K562 (cell line): ENCODE data around the gene GCHFR. TPM values are rescaled to one million over a fixed set of nuclear protein-coding genes. Genes with fewer than 3 reads are reported as not detected.
A peak's percentile ranks its signal among the peaks of the same experiment; 100 is the strongest.

Experiments used
- FOXA3 ChIP-seq, 2 experiments: fragments of 450-650 bp in 1 of 2; sonication (generic) in 1 of 2; formaldehyde crosslinking; IDR thresholded peaks in 1 of 2; conservative IDR thresholded peaks in 1 of 2; 2 replicates each; pipeline versions ENCODE4 v1.4.0 to v1.8.0; 2020 to 2022; ENCODE audit warnings: mild to moderate bottlenecking in 2 of 2, missing genetic modification reagents in 1 of 2
- GABPB2 ChIP-seq: fragments of 250-450 bp; sonication (Bioruptor Pico); conservative IDR thresholded peaks from 2 replicates; pipeline ENCODE4 v1.5.1; 2021; ENCODE audit warnings: mild to moderate bottlenecking
- HBP1 ChIP-seq: fragments of 450-650 bp; formaldehyde crosslinking; IDR thresholded peaks from 2 replicates; pipeline ENCODE4 v1.4.0; 2022; ENCODE audit warnings: missing genetic modification characterization
- HMGN3 ChIP-seq: IDR thresholded peaks from 2 replicates; pipeline ENCODE4 v1.6.1; 2011; ENCODE audit warnings: borderline replicate concordance, low read depth, mild to moderate bottlenecking, mixed read lengths, low read length; ENCODE audit not compliant: insufficient read length; ENCODE audit errors: extremely low read depth
- HNRNPH1 ChIP-seq: fragments of 200-400 bp; formaldehyde crosslinking; optimal IDR thresholded peaks from 2 replicates; pipeline ENCODE3; 2017; ENCODE audit warnings: low read depth, mild to moderate bottlenecking, low read length, moderate library complexity
- HSF4 ChIP-seq: fragments of 250-450 bp; sonication (Bioruptor Pico); IDR thresholded peaks from 2 replicates; pipeline ENCODE4 v2.1.2; 2022; ENCODE audit warnings: mild to moderate bottlenecking, moderate library complexity, borderline replicate concordance
- LCOR ChIP-seq: sonication (generic); formaldehyde crosslinking; IDR thresholded peaks from 2 replicates; pipeline ENCODE4 v1.8.0; 2022; ENCODE audit warnings: mild to moderate bottlenecking, missing genetic modification reagents
- PHB2 ChIP-seq: fragments of 450-650 bp; IDR thresholded peaks from 2 replicates; pipeline ENCODE4 v1.6.1; 2017; ENCODE audit warnings: low read depth
- PHF21A ChIP-seq: fragments of 450-650 bp; IDR thresholded peaks from 2 replicates; pipeline ENCODE4 v1.6.1; 2017; ENCODE audit warnings: low read depth, borderline replicate concordance
- RNF219 ChIP-seq: fragments of 250-450 bp; sonication (Bioruptor Pico); IDR thresholded peaks from 2 replicates; pipeline ENCODE4 v1.5.0; 2022; ENCODE audit warnings: mild to moderate bottlenecking
- ZNF3 ChIP-seq: fragments of 250-450 bp; sonication (Bioruptor Pico); IDR thresholded peaks from 2 replicates; pipeline ENCODE4 v1.5.0; 2021; ENCODE audit warnings: mild to moderate bottlenecking, moderate library complexity
- ZNF324 ChIP-seq: fragments of 250-450 bp; sonication (Bioruptor Pico); IDR thresholded peaks from 2 replicates; pipeline ENCODE4 v1.4.0; 2020; ENCODE audit warnings: mild to moderate bottlenecking
- ZNF436 ChIP-seq: fragments of 250-450, 450-650 bp; sonication (Bioruptor Pico); formaldehyde crosslinking; IDR thresholded peaks from 2 replicates; pipeline ENCODE4 v1.7.0; 2020; ENCODE audit warnings: mild to moderate bottlenecking
- ZNF695 ChIP-seq: fragments of 450-650 bp; formaldehyde crosslinking; IDR thresholded peaks from 2 replicates; pipeline ENCODE4 v1.4.0; 2020; ENCODE audit warnings: mild to moderate bottlenecking, moderate library complexity
- polyA plus RNA-seq, 8 experiments: library from polyadenylated mRNA; depleted of rRNA in 4 of 8; stranded (reverse) in 5 of 8; unstranded in 3 of 8; fragments of >200 nt; fragmentation: Nextera tagmentation in 2 of 8; fragmentation: Illumina TruSeq in 1 of 8; extraction: Ambion mirVana in 2 of 8; extraction: Trizol in 1 of 8; gene quantifications; 2 replicates each; pipeline versions ENCODE4 v1.2.1 to v1.2.3, GENCODE V29; 2011 to 2014; ENCODE audit warnings: inconsistent platforms in 1 of 8, missing spikeins in 1 of 8
- total RNA-seq, 7 experiments: library from RNA; depleted of rRNA in 6 of 7; stranded (reverse); fragments of >200 nt in 6 of 7; fragmentation: Illumina TruSeq in 2 of 7; extraction: Trizol in 2 of 7; gene quantifications; 2 replicates each; pipeline versions ENCODE4 v1.2.1 to v1.2.3, GENCODE V29; 2011 to 2021; ENCODE audit warnings: low replicate concordance in 1 of 7
- TF ChIP-seq, protein P1 (sequence below), 2 experiments: fragments of 450-650 bp; IDR thresholded peaks; 2 replicates each; pipeline ENCODE4 v1.6.1; 2016
- TF ChIP-seq, protein P2 (sequence below): fragments of 250-450 bp; sonication (Bioruptor Pico); IDR thresholded peaks from 2 replicates; pipeline ENCODE4 v1.5.0; 2021; ENCODE audit warnings: mild to moderate bottlenecking, moderate library complexity

The GCHFR gene
- total and polyA plus RNA-seq, 9 of the 15 experiments (the other 6 are each of a cell fraction or from before 2014, with no cell fraction given), result 8.7 to 83.5 (median 20.8) TPM

DNA sequence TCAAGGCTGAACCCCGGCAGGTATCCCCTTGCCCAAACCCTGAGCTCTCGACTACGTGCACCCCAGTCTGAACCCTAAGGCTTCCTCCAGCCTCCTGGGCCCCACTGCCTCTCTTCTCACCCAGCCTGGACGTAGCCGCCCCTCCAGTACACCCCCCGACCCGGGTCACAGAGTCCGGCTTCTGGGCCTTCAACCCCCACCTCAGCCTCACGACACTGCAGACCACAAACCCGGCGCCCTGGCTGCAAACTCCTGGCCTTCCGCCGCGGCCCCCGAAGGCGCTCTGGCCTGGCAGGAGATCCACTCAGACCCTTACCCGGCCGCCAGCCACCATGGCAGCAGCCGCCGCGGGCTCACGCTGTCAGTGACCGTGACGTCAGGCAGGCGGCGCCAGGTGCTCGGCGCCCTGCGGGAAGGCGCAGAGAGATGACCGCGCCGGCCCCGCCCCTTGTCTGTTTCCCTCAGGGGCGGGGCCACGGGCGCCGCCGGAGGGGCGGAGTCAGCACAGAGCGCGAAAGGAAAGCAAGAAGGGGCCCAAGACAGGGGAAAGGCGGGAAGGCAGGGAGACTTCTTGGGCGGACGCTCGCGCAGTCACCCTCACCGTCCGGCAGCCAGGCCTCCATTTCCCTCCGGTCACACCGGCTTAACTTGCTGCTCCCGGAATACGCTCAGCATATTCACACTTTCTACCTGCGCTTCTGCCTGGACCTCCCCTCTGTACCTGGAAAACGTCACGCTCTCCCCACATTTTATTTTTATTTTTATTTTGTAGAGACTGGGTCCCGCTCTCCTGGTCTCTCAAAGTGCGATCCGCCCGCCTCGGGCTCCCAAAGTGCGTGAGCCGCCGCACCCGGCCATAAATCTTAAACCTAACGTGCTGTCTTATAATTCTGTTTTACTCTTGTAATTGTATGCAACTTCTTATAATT, 8.7 kb upstream of the GCHFR start, which contains the start of gene RMDN3 (continued):
- TF ChIP-seq, protein P1, sequence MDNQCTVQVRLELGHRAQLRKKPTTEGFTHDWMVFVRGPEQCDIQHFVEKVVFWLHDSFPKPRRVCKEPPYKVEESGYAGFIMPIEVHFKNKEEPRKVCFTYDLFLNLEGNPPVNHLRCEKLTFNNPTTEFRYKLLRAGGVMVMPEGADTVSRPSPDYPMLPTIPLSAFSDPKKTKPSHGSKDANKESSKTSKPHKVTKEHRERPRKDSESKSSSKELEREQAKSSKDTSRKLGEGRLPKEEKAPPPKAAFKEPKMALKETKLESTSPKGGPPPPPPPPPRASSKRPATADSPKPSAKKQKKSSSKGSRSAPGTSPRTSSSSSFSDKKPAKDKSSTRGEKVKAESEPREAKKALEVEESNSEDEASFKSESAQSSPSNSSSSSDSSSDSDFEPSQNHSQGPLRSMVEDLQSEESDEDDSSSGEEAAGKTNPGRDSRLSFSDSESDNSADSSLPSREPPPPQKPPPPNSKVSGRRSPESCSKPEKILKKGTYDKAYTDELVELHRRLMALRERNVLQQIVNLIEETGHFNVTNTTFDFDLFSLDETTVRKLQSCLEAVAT (IDR thresholded peaks at IDR 0.05), result peak in 1 of 2 experiments; percentile 62; a peak in 1 of 4 replicates
- no peak for TF ChIP-seq GABPB2
- TF ChIP-seq FOXA3 (CRISPR knock-in tag; conservative IDR thresholded peaks at IDR 0.05 in 1 of 2, IDR thresholded peaks at IDR 0.05 in 1 of 2), result 0 out of 4 replicates have a peak, but pooled peaks of 1 of the 2 experiments have one; percentile 37
- TF ChIP-seq HMGN3, result peak; percentile 81
- TF ChIP-seq, protein P2, sequence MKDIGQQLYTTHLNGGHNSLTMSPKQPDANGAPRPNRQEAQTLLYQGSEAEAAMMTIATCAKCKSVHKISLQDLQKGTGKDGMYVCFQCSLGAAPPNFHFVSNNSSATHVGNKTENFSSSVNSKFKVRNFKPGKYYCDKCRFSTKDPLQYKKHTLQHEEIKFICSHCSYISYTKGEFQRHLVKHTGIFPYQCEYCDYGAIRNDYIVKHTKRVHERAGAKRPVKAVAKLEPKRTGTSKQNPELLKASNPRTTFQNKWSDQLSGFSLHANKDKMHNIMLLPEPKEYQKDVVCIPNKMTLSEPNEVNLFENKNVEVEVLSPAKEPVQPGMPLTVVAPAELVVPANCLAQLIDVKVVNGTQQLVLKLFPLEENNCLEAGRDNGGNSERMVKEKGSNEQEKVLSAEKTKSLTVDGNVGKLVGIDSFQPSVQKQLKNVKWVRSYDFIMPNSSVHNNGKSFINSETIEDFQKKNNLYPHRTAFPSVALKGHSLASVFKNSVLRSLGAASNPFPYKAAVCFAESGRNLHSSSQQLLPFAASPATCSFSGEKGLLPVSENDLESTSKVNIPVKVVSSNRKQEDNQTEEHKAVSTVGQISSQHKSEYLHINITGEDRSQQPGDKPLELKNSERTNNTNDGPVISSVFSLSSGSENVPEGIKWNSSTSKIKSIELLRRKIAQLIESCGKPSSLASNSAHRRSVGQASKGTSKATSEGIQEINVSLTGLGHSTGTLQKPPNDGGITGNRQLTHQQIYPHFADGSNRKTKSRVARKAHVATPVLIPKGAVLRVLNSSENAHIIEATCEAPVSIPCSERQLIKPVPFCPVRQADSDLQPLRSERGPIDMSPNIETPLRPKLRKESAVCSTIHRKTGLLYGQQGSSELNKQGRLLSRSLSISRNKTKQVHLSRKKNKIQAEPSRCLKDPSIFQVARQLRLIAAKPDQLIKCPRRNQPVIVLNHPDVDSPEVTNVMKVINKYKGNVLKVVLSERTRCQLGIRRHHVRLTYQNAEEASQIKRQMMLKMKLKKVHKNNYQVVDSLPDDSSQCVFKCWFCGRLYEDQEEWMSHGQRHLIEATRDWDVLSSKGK (CRISPR knock-in tag), result no peak
- TF ChIP-seq ZNF324 (CRISPR knock-in tag), result no peak
- no peak for TF ChIP-seq HNRNPH1
- no peak for TF ChIP-seq HSF4 (CRISPR knock-in tag)
- TF ChIP-seq PHF21A, result no peak
- TF ChIP-seq PHB2, result no peak
- TF ChIP-seq RNF219 (CRISPR knock-in tag), result no peak
- TF ChIP-seq HBP1 (CRISPR knock-in tag), result no peak
- no peak for TF ChIP-seq ZNF3
- no peak for TF ChIP-seq ZNF436
- TF ChIP-seq LCOR (CRISPR knock-in tag), result no peak
- no peak for TF ChIP-seq ZNF695
